ENCODE data around the gene TMEM217.

DNA sequence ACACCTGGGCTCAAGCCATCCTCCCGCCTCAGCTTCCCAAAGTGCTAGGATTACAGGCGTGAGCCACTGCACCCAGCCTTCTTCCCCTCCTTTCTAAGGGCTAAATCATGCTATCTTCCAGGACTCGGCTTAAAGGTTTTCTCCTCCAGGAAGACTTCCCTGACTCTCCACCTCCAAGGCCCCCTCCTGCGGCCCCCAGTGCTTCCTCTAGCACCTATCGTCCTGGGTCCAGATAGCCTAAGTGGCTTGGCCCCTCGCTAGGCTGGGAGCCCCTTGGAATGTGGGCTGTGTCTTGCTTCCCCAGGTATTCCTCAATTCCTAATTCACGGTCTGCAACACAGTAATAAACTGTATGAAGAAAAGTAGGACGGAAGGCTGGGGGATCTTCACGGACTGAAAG lies 51.3 kb downstream of the TMEM217 start:
- TF ChIP-seq POLR2AphosphoS5 (IDR thresholded peaks at IDR 0.05; ENCODE audit: borderline replicate concordance, low read depth, low read length) (no peak), EZH2 (IDR thresholded peaks at IDR 0.05) (no peak)

Measured in SK-N-MC (cell line).